Transverse colon (tissue), 4 donors: ENCODE measurements around the gene PIGBOS1. TPM values are rescaled to one million over a fixed set of nuclear protein-coding genes. Genes with fewer than 3 reads are reported as not detected.

Experiments used
- DNase-seq: peaks from one replicate; pipeline ENCODE4 v3.0.0-alpha.2; 2019
- H3K27ac ChIP-seq, 4 donors: fragments of 200-600 bp; sonication (generic); 2 replicates each; pipeline ENCODE4 v1.5.1; 2016 to 2018; ENCODE audit warnings: inconsistent platforms in 4 of 4
- H3K27me3 ChIP-seq: fragments of 200-600 bp; sonication (generic); 2 replicates; pipeline ENCODE4 v1.5.1; 2017; ENCODE audit warnings: inconsistent platforms
- H3K36me3 ChIP-seq, 4 donors: fragments of 200-600 bp; sonication (generic); 2 replicates each; pipeline ENCODE4 v1.5.1; 2017 to 2019; ENCODE audit warnings: inconsistent platforms in 4 of 4
- H3K4me1 ChIP-seq, 4 donors: fragments of 200-600 bp; sonication (generic); 2 replicates each; pipeline ENCODE4 v1.5.1; 2017 to 2020; ENCODE audit warnings: inconsistent platforms in 4 of 4
- H3K4me3 ChIP-seq, 4 donors: fragments of 200-600 bp; sonication (generic); 1 replicate in 1 of 4; 2 replicates in 3 of 4; pipeline versions ENCODE4 v1.5.1 to v1.6.1; 2017 to 2019; ENCODE audit warnings: inconsistent platforms in 4 of 4
- H3K9me3 ChIP-seq, 2 donors: fragments of 200-600 bp; sonication (generic); 2 replicates each; pipeline ENCODE4 v1.5.1; 2017 to 2019; ENCODE audit warnings: inconsistent platforms in 2 of 2
- CTCF ChIP-seq, 5 experiments: fragments of 200-600 bp in 3 of 5; fragments of 450-650 bp in 2 of 5; sonication (generic) in 3 of 5; IDR thresholded peaks; 1 replicate in 2 of 5; 2 replicates in 3 of 5; pipeline ENCODE4 v1.5.1; 2016 to 2017; ENCODE audit warnings: antibody characterized with exemption in 5 of 5, inconsistent platforms in 3 of 5, mild to moderate bottlenecking in 2 of 5, moderate library complexity in 1 of 5
- EP300 ChIP-seq: sonication (generic); formaldehyde crosslinking; IDR thresholded peaks from one replicate; pipeline ENCODE4 v1.6.1; 2017; ENCODE audit warnings: antibody characterized with exemption, low read depth
- POLR2A ChIP-seq: fragments of 450-650 bp; IDR thresholded peaks from one replicate; pipeline ENCODE4 v1.6.1; 2016; ENCODE audit warnings: antibody characterized with exemption, mild to moderate bottlenecking, moderate library complexity
- POLR2AphosphoS5 ChIP-seq, 3 donors: sonication (generic); formaldehyde crosslinking; IDR thresholded peaks; one replicate each; pipeline ENCODE4 v1.6.1; 2016; ENCODE audit warnings: antibody characterized with exemption in 3 of 3
- WGBS, 2 donors: methylation state at CpG; one replicate each; pipeline ENCODE4 v1.1.5; 2018; ENCODE audit warnings: low coverage in 1 of 2; 5-methylcytosine and 5-hydroxymethylcytosine counted together
- in situ Hi-C, 4 donors: fragments of 200-750 bp; cut with MboI; loops; one replicate each; pipeline versions ENCODE4 v1.15.0 to v1.15.1; 2017; ENCODE audit warnings: low sequenced_read_pairs in 3 of 4, low pct_ligation_motif_present in 1 of 4, low pct_unique_long_range_greater_than_20kb in 1 of 4
- intact Hi-C: fragments of 100-400 bp; cut with DNase I; formaldehyde crosslinking; loops from one replicate; pipeline ENCODE4 v1.15.1; 2023; ENCODE audit warnings: low total_unique reads
- total RNA-seq, 4 donors: library from RNA; depleted of rRNA; stranded (reverse); fragments of >200 nt; gene quantifications; one replicate each; pipeline ENCODE4 v1.1.0, GENCODE V29; 2016

PIGBOS1 gene
- total RNA-seq, 4 donors from 2014 or later = 14.2 to 14.8 TPM; not detected in 2

- DNase-seq = no peak
- TF ChIP-seq CTCF (IDR thresholded peaks at IDR 0.05) (no peak), EP300 (no peak), POLR2A (no peak), POLR2AphosphoS5 (IDR thresholded peaks at IDR 0.05) (no peak)
- Histone ChIP-seq H3K27ac (no peak overlapping the region), H3K9me3 (no peaks in the 10 kb centered on the region), H3K36me3 (peaks cover 0 to 8% (median 0%) of the 10 kb centered on the region in 4 donors), H3K4me3 (no peak overlapping the region), H3K4me1 (no peaks in the 10 kb centered on the region), H3K27me3 (no peaks in the 10 kb centered on the region)
- intact Hi-C loops = no loop called here
- in situ Hi-C loops = no loop called here
- 94 to 96% methylated on average over 5 of the region's 5 CpGs for WGBS, 2 donors
These were observed 15.4 kb upstream of the PIGBOS1 start for GRCh38 chr15:55334371-55334770.

- Histone ChIP-seq H3K4me3 (no peak overlapping the region), H3K27ac (no peak overlapping the region), H3K4me1 (no peaks in the 10 kb centered on the region), H3K36me3 (peaks cover 0 to 3% (median 0%) of the 10 kb centered on the region in 4 donors), H3K27me3 (no peaks in the 10 kb centered on the region), H3K9me3 (no peaks in the 10 kb centered on the region)
- in situ Hi-C loops (no loop called here), intact Hi-C loops (no loop called here)
- DNase-seq = no peak
- TF ChIP-seq POLR2A (no peak), EP300 (no peak), POLR2AphosphoS5 (IDR thresholded peaks at IDR 0.05) (no peak), CTCF (IDR thresholded peaks at IDR 0.05) (no peak)
- 88 to 100% methylated on average over 1 of the region's 1 CpG for WGBS, 2 donors
These were observed 8.5 kb upstream of the PIGBOS1 start for GRCh38 chr15:55327387-55327786.

- no peak overlapping the region for H3K27ac ChIP-seq
- WGBS, 2 donors = 84 to 85% methylated on average over 4 to 5 of the region's 5 CpGs
- H3K27me3 ChIP-seq = no peaks in the 10 kb centered on the region
- H3K36me3 ChIP-seq = no peaks in the 10 kb centered on the region
- TF ChIP-seq POLR2A (no peak), POLR2AphosphoS5 (IDR thresholded peaks at IDR 0.05) (no peak), EP300 (no peak), CTCF (IDR thresholded peaks at IDR 0.05) (no peak)
- no peaks in the 10 kb centered on the region for H3K9me3 ChIP-seq
- no peak for DNase-seq
- intact Hi-C loops = no loop called here
- in situ Hi-C loops = no loop called here
- no peak overlapping the region for H3K4me3 ChIP-seq
- H3K4me1 ChIP-seq = peaks cover 12 to 24% (median 17%) of the 10 kb centered on the region in 4 donors
These were observed 3.5 kb upstream of the PIGBOS1 start for GRCh38 chr15:55322467-55322866.

- H3K36me3 ChIP-seq = no peaks in the 10 kb centered on the region
- H3K27ac ChIP-seq = no peak overlapping the region
- no peak overlapping the region for H3K4me3 ChIP-seq
- TF ChIP-seq POLR2AphosphoS5 (IDR thresholded peaks at IDR 0.05) (no peak), CTCF (IDR thresholded peaks at IDR 0.05) (no peak), POLR2A (no peak), EP300 (no peak)
- 91 to 100% methylated on average over 1 of the region's 1 CpG for WGBS, 2 donors
- in situ Hi-C loops (no loop called here), intact Hi-C loops (no loop called here)
- H3K27me3 ChIP-seq = no peaks in the 10 kb centered on the region
- peaks cover 13 to 33% (median 21%) of the 10 kb centered on the region in 4 donors for H3K4me1 ChIP-seq
- no peak for DNase-seq
- H3K9me3 ChIP-seq = no peaks in the 10 kb centered on the region
These were observed 2.0 kb upstream of the PIGBOS1 start for GRCh38 chr15:55320963-55321362.
